Gastrocnemius medialis (tissue), 4 donors: ENCODE measurements around the gene ARNT2. TPM values are rescaled to one million over a fixed set of nuclear protein-coding genes. Genes with fewer than 3 reads are reported as not detected.
A peak's percentile ranks its signal among the peaks of the same experiment; 100 is the strongest.

ENCODE experiments used
- ATAC-seq, 2 donors: fragments of 150-250 bp; one replicate each; pipeline ENCODE4 v1.9.1; 2016
- DNase-seq, 2 donors: peaks; one replicate each; pipeline ENCODE4 v3.0.0-alpha.2; 2019
- H3K27ac ChIP-seq, 4 donors: fragments of 200-600 bp; sonication (generic); 1 replicate in 1 of 4; 2 replicates in 3 of 4; pipeline ENCODE4 v1.5.1; 2016 to 2018; ENCODE audit warnings: mild to moderate bottlenecking in 2 of 4, moderate library complexity in 1 of 4
- H3K27me3 ChIP-seq, 3 donors: fragments of 200-600 bp; sonication (generic) in 2 of 3; 1 replicate in 1 of 3; 2 replicates in 2 of 3; pipeline versions ENCODE4 v1.5.1 to v1.6.0; 2016 to 2019; ENCODE audit warnings: mild to moderate bottlenecking in 1 of 3, moderate library complexity in 1 of 3
- H3K36me3 ChIP-seq, 2 donors: fragments of 200-600 bp; sonication (generic) in 1 of 2; one replicate each; pipeline ENCODE4 v1.5.1; 2017 to 2018
- H3K4me1 ChIP-seq, 2 donors: fragments of 200-600 bp; sonication (generic) in 1 of 2; one replicate each; pipeline ENCODE4 v1.5.1; 2016 to 2017; ENCODE audit warnings: mild to moderate bottlenecking in 2 of 2
- H3K4me3 ChIP-seq, 4 donors: fragments of 200-600 bp; sonication (generic) in 3 of 4; 1 replicate in 1 of 4; 2 replicates in 3 of 4; pipeline ENCODE4 v1.5.1; 2016 to 2019; ENCODE audit warnings: mild to moderate bottlenecking in 2 of 4
- H3K9me3 ChIP-seq, 3 donors: fragments of 200-600 bp; sonication (generic) in 2 of 3; 1 replicate in 1 of 3; 2 replicates in 2 of 3; pipeline ENCODE4 v1.5.1; 2016 to 2019
- POLR2A ChIP-seq, 2 donors: fragments of 450-650 bp; IDR thresholded peaks; one replicate each; pipeline ENCODE4 v1.6.1; 2017; ENCODE audit warnings: antibody characterized with exemption in 2 of 2, mild to moderate bottlenecking in 2 of 2, moderate library complexity in 2 of 2
- in situ Hi-C, 4 donors: fragments of 200-750 bp; cut with MboI; loops; one replicate each; pipeline versions ENCODE4 v1.15.0 to v1.8.0; 2017; ENCODE audit warnings: low sequenced_read_pairs in 4 of 4
- intact Hi-C: fragments of 100-400 bp; cut with DNase I; formaldehyde crosslinking; loops from one replicate; pipeline ENCODE4 v1.15.1; 2023; ENCODE audit warnings: low total_unique reads
- total RNA-seq, 4 donors: library from RNA; depleted of rRNA; stranded (reverse); fragments of >200 nt; gene quantifications; one replicate each; pipeline versions ENCODE4 v1.1.0 to v1.2.3, GENCODE V29; 2016
- TF ChIP-seq, protein P1 (sequence below), 5 experiments: fragments of 450-650 bp in 3 of 5; fragments of 200-600 bp in 2 of 5; sonication (generic) in 2 of 5; IDR thresholded peaks in 4 of 5; conservative IDR thresholded peaks in 1 of 5; 1 replicate in 4 of 5; 2 replicates in 1 of 5; pipeline ENCODE4 v1.5.1; 2016 to 2019; ENCODE audit warnings: antibody characterized with exemption in 5 of 5, mild to moderate bottlenecking in 3 of 5, moderate library complexity in 3 of 5

Gene ARNT2
- total RNA-seq, 4 donors from 2014 or later = 4.1 to 23.5 (median 6.6) TPM

DNA sequence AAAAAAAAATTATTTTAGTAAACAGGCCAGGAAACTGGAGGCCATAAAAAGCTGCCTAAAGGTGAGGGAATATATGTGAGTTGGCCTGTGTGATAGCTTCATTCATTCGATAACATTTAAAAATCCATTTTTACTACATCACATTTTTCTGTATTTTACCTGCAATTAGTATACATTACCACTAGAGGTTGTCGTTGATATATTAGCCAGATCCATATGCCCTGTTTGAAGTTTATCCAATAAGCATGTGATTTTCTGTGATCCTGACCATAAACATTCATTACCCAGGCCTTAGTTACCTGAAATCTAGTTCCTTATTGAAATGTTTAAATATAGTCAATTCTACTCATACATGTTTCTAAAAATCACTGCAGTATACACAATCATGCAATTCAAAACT is 71.4 kb downstream of the ARNT2 start:
- Histone ChIP-seq H3K36me3 (no peaks in the 10 kb centered on the region), H3K4me1 (peaks cover 4% of the 10 kb centered on the region in 2 donors), H3K27me3 (no peaks in the 10 kb centered on the region), H3K4me3 (no peak overlapping the region), H3K27ac (no peak overlapping the region), H3K9me3 (no peaks in the 10 kb centered on the region)
- DNase-seq = no peak
- TF ChIP-seq, protein P1, sequence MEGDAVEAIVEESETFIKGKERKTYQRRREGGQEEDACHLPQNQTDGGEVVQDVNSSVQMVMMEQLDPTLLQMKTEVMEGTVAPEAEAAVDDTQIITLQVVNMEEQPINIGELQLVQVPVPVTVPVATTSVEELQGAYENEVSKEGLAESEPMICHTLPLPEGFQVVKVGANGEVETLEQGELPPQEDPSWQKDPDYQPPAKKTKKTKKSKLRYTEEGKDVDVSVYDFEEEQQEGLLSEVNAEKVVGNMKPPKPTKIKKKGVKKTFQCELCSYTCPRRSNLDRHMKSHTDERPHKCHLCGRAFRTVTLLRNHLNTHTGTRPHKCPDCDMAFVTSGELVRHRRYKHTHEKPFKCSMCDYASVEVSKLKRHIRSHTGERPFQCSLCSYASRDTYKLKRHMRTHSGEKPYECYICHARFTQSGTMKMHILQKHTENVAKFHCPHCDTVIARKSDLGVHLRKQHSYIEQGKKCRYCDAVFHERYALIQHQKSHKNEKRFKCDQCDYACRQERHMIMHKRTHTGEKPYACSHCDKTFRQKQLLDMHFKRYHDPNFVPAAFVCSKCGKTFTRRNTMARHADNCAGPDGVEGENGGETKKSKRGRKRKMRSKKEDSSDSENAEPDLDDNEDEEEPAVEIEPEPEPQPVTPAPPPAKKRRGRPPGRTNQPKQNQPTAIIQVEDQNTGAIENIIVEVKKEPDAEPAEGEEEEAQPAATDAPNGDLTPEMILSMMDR (IDR thresholded peaks at IDR 0.05 in 4 of 5, conservative IDR thresholded peaks at IDR 0.05 in 1 of 5) = no peak
- TF ChIP-seq POLR2A (IDR thresholded peaks at IDR 0.05) = no peak
- in situ Hi-C loops (no loop called here), intact Hi-C loops (no loop called here)
- ATAC-seq = no peak

- Histone ChIP-seq H3K27ac (no peak overlapping the region), H3K27me3 (no peaks in the 10 kb centered on the region), H3K4me3 (no peak overlapping the region), H3K36me3 (no peaks in the 10 kb centered on the region), H3K4me1 (peaks cover 7 to 9% of the 10 kb centered on the region in 2 donors), H3K9me3 (no peaks in the 10 kb centered on the region)
- TF ChIP-seq, protein P1 (IDR thresholded peaks at IDR 0.05 in 4 of 5, conservative IDR thresholded peaks at IDR 0.05 in 1 of 5) = no peak
- TF ChIP-seq POLR2A (IDR thresholded peaks at IDR 0.05) = no peak
- no peak for ATAC-seq
- DNase-seq = no peak
- intact Hi-C loops (no loop called here), in situ Hi-C loops (no loop called here)
Measured at GRCh38 chr15:80476036-80476435, 71.9 kb downstream of the ARNT2 start.

- H3K27me3 ChIP-seq = no peaks in the 10 kb centered on the region
- intact Hi-C loops (no loop called here), in situ Hi-C loops (no loop called here)
- TF ChIP-seq, protein P1 (IDR thresholded peaks at IDR 0.05 in 4 of 5, conservative IDR thresholded peaks at IDR 0.05 in 1 of 5) = no peak
- no peak for TF ChIP-seq POLR2A (IDR thresholded peaks at IDR 0.05)
- H3K36me3 ChIP-seq = no peaks in the 10 kb centered on the region
- no peak overlapping the region for H3K4me3 ChIP-seq
- H3K27ac ChIP-seq = no peak overlapping the region
- ATAC-seq (no peak), DNase-seq (no peak)
- no peaks in the 10 kb centered on the region for H3K9me3 ChIP-seq
- H3K4me1 ChIP-seq = peaks cover 7 to 11% of the 10 kb centered on the region in 2 donors
Measured at GRCh38 chr15:80478075-80478474, 73.9 kb downstream of the ARNT2 start.

GRCh38 chr15:80479191-80479590 is 75.0 kb downstream of the ARNT2 start:
- Histone ChIP-seq H3K36me3 (no peaks in the 10 kb centered on the region), H3K27ac (no peak overlapping the region), H3K4me1 (peaks cover 7 to 11% of the 10 kb centered on the region in 2 donors), H3K27me3 (no peaks in the 10 kb centered on the region), H3K4me3 (no peak overlapping the region), H3K9me3 (no peaks in the 10 kb centered on the region)
- in situ Hi-C loops = no loop called here
- TF ChIP-seq, protein P1 (IDR thresholded peaks at IDR 0.05 in 4 of 5, conservative IDR thresholded peaks at IDR 0.05 in 1 of 5) = no peak
- no peak for TF ChIP-seq POLR2A (IDR thresholded peaks at IDR 0.05)
- no peak for DNase-seq
- no peak for ATAC-seq
- intact Hi-C loops = no loop called here

- Histone ChIP-seq H3K4me1 (peaks cover 7 to 11% of the 10 kb centered on the region in 2 donors), H3K9me3 (no peaks in the 10 kb centered on the region), H3K36me3 (no peaks in the 10 kb centered on the region), H3K27me3 (no peaks in the 10 kb centered on the region), H3K4me3 (no peak overlapping the region), H3K27ac (peak overlapping the region in 2 of 4 donors; percentile 29 to 60)
- ATAC-seq (peak in 1 of 2 donors; percentile 15), DNase-seq (no peak)
- intact Hi-C loops (no loop called here), in situ Hi-C loops (no loop called here)
- no peak for TF ChIP-seq POLR2A (IDR thresholded peaks at IDR 0.05)
- TF ChIP-seq, protein P1 (IDR thresholded peaks at IDR 0.05 in 4 of 5, conservative IDR thresholded peaks at IDR 0.05 in 1 of 5) = no peak
Measured at GRCh38 chr15:80480171-80480811, 76.1 kb downstream of the ARNT2 start.
